ENCODE data around the gene ANO7.

ANO7 gene

DNA sequence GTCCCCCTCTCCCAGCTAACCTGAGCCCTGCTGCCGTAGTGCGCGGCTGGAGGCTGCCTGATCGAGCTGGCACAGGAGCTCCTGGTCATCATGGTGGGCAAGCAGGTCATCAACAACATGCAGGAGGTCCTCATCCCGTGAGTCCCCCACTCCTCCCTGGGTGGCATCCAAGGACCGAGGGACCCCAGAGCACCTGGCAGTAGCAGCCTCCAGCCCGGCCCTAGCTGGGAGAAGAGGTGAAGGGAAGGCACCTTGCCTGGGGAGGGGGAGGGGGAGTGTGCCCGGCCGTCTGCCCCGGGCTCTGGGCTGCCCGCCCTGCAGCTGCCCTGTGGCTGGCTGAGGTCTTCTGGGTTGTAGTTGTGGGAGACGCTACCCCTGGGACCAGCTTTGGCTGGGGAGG, 26.3 kb downstream of the ANO7 start:
- TF ChIP-seq POLR2AphosphoS5 (IDR thresholded peaks at IDR 0.05; ENCODE audit: low read depth, low read length): no peak
- TF ChIP-seq TAF1 (IDR thresholded peaks at IDR 0.05; ENCODE audit: borderline replicate concordance, insufficient read depth, low read length): no peak
- TF ChIP-seq, protein P1, sequence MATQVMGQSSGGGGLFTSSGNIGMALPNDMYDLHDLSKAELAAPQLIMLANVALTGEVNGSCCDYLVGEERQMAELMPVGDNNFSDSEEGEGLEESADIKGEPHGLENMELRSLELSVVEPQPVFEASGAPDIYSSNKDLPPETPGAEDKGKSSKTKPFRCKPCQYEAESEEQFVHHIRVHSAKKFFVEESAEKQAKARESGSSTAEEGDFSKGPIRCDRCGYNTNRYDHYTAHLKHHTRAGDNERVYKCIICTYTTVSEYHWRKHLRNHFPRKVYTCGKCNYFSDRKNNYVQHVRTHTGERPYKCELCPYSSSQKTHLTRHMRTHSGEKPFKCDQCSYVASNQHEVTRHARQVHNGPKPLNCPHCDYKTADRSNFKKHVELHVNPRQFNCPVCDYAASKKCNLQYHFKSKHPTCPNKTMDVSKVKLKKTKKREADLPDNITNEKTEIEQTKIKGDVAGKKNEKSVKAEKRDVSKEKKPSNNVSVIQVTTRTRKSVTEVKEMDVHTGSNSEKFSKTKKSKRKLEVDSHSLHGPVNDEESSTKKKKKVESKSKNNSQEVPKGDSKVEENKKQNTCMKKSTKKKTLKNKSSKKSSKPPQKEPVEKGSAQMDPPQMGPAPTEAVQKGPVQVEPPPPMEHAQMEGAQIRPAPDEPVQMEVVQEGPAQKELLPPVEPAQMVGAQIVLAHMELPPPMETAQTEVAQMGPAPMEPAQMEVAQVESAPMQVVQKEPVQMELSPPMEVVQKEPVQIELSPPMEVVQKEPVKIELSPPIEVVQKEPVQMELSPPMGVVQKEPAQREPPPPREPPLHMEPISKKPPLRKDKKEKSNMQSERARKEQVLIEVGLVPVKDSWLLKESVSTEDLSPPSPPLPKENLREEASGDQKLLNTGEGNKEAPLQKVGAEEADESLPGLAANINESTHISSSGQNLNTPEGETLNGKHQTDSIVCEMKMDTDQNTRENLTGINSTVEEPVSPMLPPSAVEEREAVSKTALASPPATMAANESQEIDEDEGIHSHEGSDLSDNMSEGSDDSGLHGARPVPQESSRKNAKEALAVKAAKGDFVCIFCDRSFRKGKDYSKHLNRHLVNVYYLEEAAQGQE (IDR thresholded peaks at IDR 0.05; ENCODE audit: insufficient read depth in 1 of 2, low read depth in 2 of 2, low read length in 2 of 2): no peak
- no peak for TF ChIP-seq FOXP2 (optimal IDR thresholded peaks at IDR 0.05; ENCODE audit: borderline replicate concordance, extremely low read depth, extremely low read length, insufficient read depth)
- no peak for TF ChIP-seq SIN3A (IDR thresholded peaks at IDR 0.05; ENCODE audit: borderline replicate concordance, insufficient read depth, low read length)

DNA sequence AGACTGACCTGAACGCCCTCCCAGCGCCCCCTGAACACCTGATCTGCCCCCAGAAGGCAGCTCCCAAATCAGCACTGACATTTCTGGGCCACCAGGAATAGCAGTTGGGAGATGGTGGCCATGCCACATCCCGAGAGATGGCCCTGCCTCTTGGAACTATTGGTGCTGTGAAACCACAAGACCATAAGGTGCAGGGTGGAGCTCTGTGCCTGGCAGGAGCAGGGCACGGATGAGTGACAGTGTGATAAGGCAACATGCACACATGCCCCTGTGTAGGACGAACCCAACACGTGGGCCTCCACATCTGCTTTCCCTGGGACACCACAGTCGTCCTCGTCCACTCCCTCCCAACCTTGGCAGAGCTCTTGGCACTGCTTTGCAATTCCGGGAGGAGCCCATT, 26.9 kb downstream of the ANO7 start:
- TF ChIP-seq, protein P1 (IDR thresholded peaks at IDR 0.05; ENCODE audit: insufficient read depth in 1 of 2, low read depth in 2 of 2, low read length in 2 of 2): no peak
- TF ChIP-seq POLR2AphosphoS5 (IDR thresholded peaks at IDR 0.05; ENCODE audit: low read depth, low read length) (no peak), TAF1 (IDR thresholded peaks at IDR 0.05; ENCODE audit: borderline replicate concordance, insufficient read depth, low read length) (no peak), SIN3A (IDR thresholded peaks at IDR 0.05; ENCODE audit: borderline replicate concordance, insufficient read depth, low read length) (no peak), FOXP2 (optimal IDR thresholded peaks at IDR 0.05; ENCODE audit: borderline replicate concordance, extremely low read depth, extremely low read length, insufficient read depth) (no peak)

- TF ChIP-seq FOXP2 (optimal IDR thresholded peaks at IDR 0.05; ENCODE audit: borderline replicate concordance, extremely low read depth, extremely low read length, insufficient read depth): no peak
- TF ChIP-seq, protein P1 (IDR thresholded peaks at IDR 0.05; ENCODE audit: insufficient read depth in 1 of 2, low read depth in 2 of 2, low read length in 2 of 2): no peak
These were observed 27.8 kb downstream of the ANO7 start for GRCh38 chr2:241216211-241216761.

- TF ChIP-seq POLR2AphosphoS5 (IDR thresholded peaks at IDR 0.05; ENCODE audit: low read depth, low read length) (no peak), SIN3A (IDR thresholded peaks at IDR 0.05; ENCODE audit: borderline replicate concordance, insufficient read depth, low read length) (no peak), TAF1 (IDR thresholded peaks at IDR 0.05; ENCODE audit: borderline replicate concordance, insufficient read depth, low read length) (no peak), FOXP2 (optimal IDR thresholded peaks at IDR 0.05; ENCODE audit: borderline replicate concordance, extremely low read depth, extremely low read length, insufficient read depth) (peak; percentile 4)
- TF ChIP-seq, protein P1 (IDR thresholded peaks at IDR 0.05; ENCODE audit: insufficient read depth in 1 of 2, low read depth in 2 of 2, low read length in 2 of 2): no peak
These were observed 29.0 kb downstream of the ANO7 start for GRCh38 chr2:241217320-241218031.
